Vagina (tissue), 2 donors: ENCODE measurements around the gene EYA4.

Experiments used
- POLR2A ChIP-seq, 2 donors: fragments of 450-650 bp; IDR thresholded peaks; one replicate each; pipeline ENCODE4 v1.6.1; 2017; ENCODE audit warnings: antibody characterized with exemption in 2 of 2, mild to moderate bottlenecking in 2 of 2, moderate library complexity in 2 of 2
- TF ChIP-seq, protein P1 (sequence below), 3 experiments: fragments of 450-650 bp in 2 of 3; fragments of 200-600 bp in 1 of 3; sonication (generic) in 1 of 3; IDR thresholded peaks; one replicate each; pipeline ENCODE4 v1.5.1; 2017 to 2019; ENCODE audit warnings: antibody characterized with exemption in 3 of 3, mild to moderate bottlenecking in 2 of 3, moderate library complexity in 2 of 3

DNA sequence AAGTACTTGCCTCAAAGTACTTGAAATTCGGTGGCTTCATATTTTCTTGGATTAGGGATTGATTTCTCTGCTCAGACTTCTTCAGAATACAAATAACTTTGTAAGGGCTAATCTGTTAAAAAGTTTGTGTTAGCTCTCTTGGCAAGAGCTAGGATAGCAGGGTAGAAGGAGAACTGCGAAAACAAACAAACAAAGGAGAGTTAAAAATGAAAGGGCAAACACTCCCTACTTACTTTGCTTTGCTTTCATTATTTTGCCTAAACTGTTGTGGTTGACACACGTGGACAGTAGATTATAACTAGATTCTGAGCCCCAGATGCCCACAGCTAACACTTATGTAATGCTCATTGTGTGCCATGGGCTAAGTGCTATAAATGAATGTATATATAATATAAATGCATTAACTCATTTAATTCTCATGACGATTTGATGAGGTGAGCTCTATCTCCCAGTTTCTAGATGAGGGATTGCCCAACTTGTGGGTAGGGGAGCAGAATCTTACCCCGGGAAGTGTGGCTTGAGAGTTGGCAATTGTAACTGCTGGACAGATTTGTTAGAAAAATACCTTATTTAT is 48.7 kb downstream of the EYA4 start:
- TF ChIP-seq, protein P1, sequence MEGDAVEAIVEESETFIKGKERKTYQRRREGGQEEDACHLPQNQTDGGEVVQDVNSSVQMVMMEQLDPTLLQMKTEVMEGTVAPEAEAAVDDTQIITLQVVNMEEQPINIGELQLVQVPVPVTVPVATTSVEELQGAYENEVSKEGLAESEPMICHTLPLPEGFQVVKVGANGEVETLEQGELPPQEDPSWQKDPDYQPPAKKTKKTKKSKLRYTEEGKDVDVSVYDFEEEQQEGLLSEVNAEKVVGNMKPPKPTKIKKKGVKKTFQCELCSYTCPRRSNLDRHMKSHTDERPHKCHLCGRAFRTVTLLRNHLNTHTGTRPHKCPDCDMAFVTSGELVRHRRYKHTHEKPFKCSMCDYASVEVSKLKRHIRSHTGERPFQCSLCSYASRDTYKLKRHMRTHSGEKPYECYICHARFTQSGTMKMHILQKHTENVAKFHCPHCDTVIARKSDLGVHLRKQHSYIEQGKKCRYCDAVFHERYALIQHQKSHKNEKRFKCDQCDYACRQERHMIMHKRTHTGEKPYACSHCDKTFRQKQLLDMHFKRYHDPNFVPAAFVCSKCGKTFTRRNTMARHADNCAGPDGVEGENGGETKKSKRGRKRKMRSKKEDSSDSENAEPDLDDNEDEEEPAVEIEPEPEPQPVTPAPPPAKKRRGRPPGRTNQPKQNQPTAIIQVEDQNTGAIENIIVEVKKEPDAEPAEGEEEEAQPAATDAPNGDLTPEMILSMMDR (IDR thresholded peaks at IDR 0.05), result no peak
- no peak for TF ChIP-seq POLR2A (IDR thresholded peaks at IDR 0.05)
